Suprapubic skin (tissue), 4 donors: Measurements from ENCODE around the gene ARHGEF28. TPM values are rescaled to one million over a fixed set of nuclear protein-coding genes. Genes with fewer than 3 reads are reported as not detected.
A peak's percentile ranks its signal among the peaks of the same experiment; 100 is the strongest.

ENCODE experiments used
- DNase-seq, 2 donors: peaks; one replicate each; pipeline ENCODE4 v3.0.0-alpha.2; 2019; ENCODE audit warnings: low spot score in 2 of 2
- H3K27ac ChIP-seq: fragments of 200-600 bp; sonication (generic); one replicate; pipeline ENCODE4 v1.5.1; 2019
- H3K27me3 ChIP-seq: fragments of 200-600 bp; sonication (generic); one replicate; pipeline ENCODE4 v1.5.1; 2019
- H3K36me3 ChIP-seq: fragments of 200-600 bp; sonication (generic); one replicate; pipeline ENCODE4 v1.5.1; 2019
- H3K4me1 ChIP-seq: fragments of 200-600 bp; sonication (generic); one replicate; pipeline ENCODE4 v1.5.1; 2019
- H3K4me3 ChIP-seq: fragments of 200-600 bp; sonication (generic); one replicate; pipeline ENCODE4 v1.5.1; 2019; ENCODE audit warnings: mild to moderate bottlenecking
- H3K9me3 ChIP-seq: fragments of 200-600 bp; sonication (generic); one replicate; pipeline ENCODE4 v1.5.1; 2019
- EP300 ChIP-seq: sonication (generic); formaldehyde crosslinking; IDR thresholded peaks from one replicate; pipeline ENCODE4 v1.6.1; 2017; ENCODE audit warnings: antibody characterized with exemption
- POLR2A ChIP-seq, 2 donors: fragments of 450-650 bp; IDR thresholded peaks; one replicate each; pipeline ENCODE4 v1.6.1; 2017; ENCODE audit warnings: antibody characterized with exemption in 2 of 2, mild to moderate bottlenecking in 2 of 2, moderate library complexity in 2 of 2
- POLR2AphosphoS5 ChIP-seq, 3 donors: sonication (generic); formaldehyde crosslinking; IDR thresholded peaks; one replicate each; pipeline ENCODE4 v1.6.1; 2017; ENCODE audit warnings: antibody characterized with exemption in 3 of 3
- WGBS: methylation state at CpG from one replicate; pipeline ENCODE4 v1.1.5; 2018; 5-methylcytosine and 5-hydroxymethylcytosine counted together
- total RNA-seq, 4 donors: library from RNA; depleted of rRNA; stranded (reverse); fragments of >200 nt; gene quantifications; one replicate each; pipeline ENCODE4 v1.1.0, GENCODE V29; 2016
- TF ChIP-seq, protein P1 (sequence below), 2 donors: fragments of 200-600 bp in 1 of 2; fragments of 450-650 bp in 1 of 2; sonication (generic) in 1 of 2; IDR thresholded peaks; one replicate each; pipeline ENCODE4 v1.5.1; 2016 to 2019; ENCODE audit warnings: antibody characterized with exemption in 2 of 2, mild to moderate bottlenecking in 1 of 2, moderate library complexity in 1 of 2

ARHGEF28 gene
- total RNA-seq, 4 donors from 2014 or later, result 25.6 to 104 (median 39.1) TPM

DNA sequence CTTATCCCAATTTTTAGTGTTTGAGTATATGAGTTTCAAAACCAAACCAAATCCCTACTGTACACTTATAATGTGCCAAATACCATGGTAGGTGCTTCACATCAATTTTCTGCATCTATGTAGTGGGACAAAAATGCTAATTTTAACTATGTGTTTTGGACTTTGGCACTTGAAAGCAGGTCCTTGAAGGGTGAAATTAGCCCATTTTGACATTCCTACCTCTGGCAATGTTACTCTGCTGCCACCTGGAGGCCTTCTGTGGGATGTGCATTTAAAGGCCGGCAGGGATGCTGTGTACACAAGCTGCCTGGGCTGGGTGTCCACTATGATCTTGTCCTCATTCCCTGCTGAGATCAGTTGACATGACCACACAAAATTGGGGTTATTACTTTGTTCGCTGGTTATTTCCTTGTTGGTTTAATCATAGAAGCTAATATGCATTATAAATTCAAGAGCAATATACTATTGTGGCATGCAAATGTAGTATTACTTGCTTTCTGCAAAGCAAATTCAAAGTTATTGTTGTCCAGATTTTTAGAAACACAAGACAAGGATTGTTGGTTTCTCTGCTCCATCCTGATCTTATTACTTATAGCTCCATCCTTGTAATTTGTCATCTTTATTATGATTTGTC, 166.8 kb downstream of the ARHGEF28 start:
- Histone ChIP-seq H3K27ac (no peak overlapping the region), H3K27me3 (no peaks in the 10 kb centered on the region)

GRCh38 chr5:73793911-73794310, 167.9 kb downstream of the ARHGEF28 start:
- no peak for TF ChIP-seq POLR2A (IDR thresholded peaks at IDR 0.05)
- no peak for TF ChIP-seq POLR2AphosphoS5 (IDR thresholded peaks at IDR 0.05)
- TF ChIP-seq, protein P1, sequence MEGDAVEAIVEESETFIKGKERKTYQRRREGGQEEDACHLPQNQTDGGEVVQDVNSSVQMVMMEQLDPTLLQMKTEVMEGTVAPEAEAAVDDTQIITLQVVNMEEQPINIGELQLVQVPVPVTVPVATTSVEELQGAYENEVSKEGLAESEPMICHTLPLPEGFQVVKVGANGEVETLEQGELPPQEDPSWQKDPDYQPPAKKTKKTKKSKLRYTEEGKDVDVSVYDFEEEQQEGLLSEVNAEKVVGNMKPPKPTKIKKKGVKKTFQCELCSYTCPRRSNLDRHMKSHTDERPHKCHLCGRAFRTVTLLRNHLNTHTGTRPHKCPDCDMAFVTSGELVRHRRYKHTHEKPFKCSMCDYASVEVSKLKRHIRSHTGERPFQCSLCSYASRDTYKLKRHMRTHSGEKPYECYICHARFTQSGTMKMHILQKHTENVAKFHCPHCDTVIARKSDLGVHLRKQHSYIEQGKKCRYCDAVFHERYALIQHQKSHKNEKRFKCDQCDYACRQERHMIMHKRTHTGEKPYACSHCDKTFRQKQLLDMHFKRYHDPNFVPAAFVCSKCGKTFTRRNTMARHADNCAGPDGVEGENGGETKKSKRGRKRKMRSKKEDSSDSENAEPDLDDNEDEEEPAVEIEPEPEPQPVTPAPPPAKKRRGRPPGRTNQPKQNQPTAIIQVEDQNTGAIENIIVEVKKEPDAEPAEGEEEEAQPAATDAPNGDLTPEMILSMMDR (IDR thresholded peaks at IDR 0.05), result no peak
- no peak for TF ChIP-seq EP300
- Histone ChIP-seq H3K36me3 (no peaks in the 10 kb centered on the region), H3K27me3 (no peaks in the 10 kb centered on the region), H3K4me1 (peaks cover 11% of the 10 kb centered on the region), H3K9me3 (no peaks in the 10 kb centered on the region), H3K4me3 (no peak overlapping the region), H3K27ac (no peak overlapping the region)
- DNase-seq, result no peak
- 90% methylated on average over 5 of the region's 5 CpGs for WGBS

More for the DNA sequence above, 166.8 kb downstream of the ARHGEF28 start:
- no peak overlapping the region for H3K4me3 ChIP-seq
- peaks cover 11% of the 10 kb centered on the region for H3K4me1 ChIP-seq
- H3K36me3 ChIP-seq, result no peaks in the 10 kb centered on the region
- peak in 1 of 2 donors; percentile 77 for DNase-seq
- 0% methylated on average over 2 of the region's 2 CpGs for WGBS
- H3K9me3 ChIP-seq, result no peaks in the 10 kb centered on the region
- no peak for TF ChIP-seq POLR2AphosphoS5 (IDR thresholded peaks at IDR 0.05)
- TF ChIP-seq POLR2A (IDR thresholded peaks at IDR 0.05), result no peak
- TF ChIP-seq, protein P1 (IDR thresholded peaks at IDR 0.05), result peak; percentile 87 to 94
- no peak for TF ChIP-seq EP300

DNA sequence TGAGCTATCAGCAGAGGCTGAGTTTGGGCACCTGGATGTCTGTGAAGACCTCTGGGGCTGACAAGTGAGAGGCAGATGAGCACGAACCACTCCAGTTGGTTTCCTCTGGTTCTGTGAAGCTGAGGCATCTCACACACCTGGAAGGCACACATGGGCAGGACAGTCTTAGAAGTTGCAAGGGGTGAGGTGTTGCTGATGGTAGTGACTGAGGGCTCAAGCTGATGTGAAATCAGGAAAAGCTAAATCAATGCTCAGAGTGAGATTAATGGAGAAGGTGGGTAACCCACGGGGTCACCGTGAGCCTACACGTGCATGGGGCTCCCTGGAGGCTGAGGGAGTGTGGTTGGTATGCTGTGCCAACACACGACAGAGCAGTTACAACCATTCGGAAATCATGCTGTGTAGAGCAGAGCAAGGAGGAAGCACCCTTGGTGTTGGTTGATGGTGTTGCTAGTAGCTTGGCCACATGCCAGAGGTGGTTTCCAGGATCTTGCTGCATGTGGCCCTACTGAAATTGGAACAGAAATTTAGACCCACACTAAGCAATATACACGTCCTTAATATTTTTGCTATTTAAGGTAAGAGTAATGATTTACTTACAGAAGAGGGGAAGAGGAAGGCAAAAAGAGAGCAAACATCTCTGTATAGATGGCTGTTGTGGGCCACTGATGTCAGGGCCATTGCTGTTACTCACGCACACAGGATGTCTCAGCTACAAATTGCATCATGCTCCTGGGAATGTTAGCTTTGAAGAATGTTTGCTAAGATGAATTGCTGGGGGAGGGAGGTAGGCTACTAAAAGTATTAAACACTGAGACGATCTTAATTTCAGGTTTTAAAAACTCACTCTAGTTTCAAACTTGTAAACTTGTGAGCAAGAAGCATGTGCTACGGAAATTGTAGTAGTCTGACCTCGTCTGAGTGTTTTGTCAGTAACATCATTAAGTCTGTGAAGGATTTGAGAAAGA, 170.5 kb downstream of the ARHGEF28 start:
- no peak for TF ChIP-seq EP300
- no peak for DNase-seq
- no peaks in the 10 kb centered on the region for H3K9me3 ChIP-seq
- H3K27ac ChIP-seq, result no peak overlapping the region
- 47% methylated on average over 11 of the region's 11 CpGs for WGBS
- H3K27me3 ChIP-seq, result no peaks in the 10 kb centered on the region
- H3K4me3 ChIP-seq, result no peak overlapping the region
- no peaks in the 10 kb centered on the region for H3K36me3 ChIP-seq
- H3K4me1 ChIP-seq, result peaks cover 13% of the 10 kb centered on the region

DNA sequence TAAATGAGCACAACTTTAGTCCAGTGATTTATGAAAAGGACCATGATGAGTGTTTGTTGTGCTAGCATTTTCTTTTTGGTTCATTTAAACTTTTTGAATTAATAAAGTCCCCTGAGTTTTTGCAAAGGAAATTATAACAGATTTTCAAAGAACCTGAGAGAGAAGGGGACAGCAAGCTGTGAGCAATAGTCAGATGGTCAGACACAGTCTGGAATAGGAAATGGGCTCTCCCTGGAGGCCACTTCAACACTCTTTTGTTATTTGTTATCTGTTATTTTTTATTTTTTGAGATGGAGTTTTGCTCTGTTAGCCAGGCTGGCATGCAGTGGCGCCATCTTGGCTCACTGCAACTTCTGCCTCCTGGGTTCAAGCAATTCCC, 171.1 kb downstream of the ARHGEF28 start:
- H3K27ac ChIP-seq, result no peak overlapping the region
- DNase-seq, result no peak
- TF ChIP-seq POLR2A (IDR thresholded peaks at IDR 0.05) (no peak), POLR2AphosphoS5 (IDR thresholded peaks at IDR 0.05) (no peak)

DNA sequence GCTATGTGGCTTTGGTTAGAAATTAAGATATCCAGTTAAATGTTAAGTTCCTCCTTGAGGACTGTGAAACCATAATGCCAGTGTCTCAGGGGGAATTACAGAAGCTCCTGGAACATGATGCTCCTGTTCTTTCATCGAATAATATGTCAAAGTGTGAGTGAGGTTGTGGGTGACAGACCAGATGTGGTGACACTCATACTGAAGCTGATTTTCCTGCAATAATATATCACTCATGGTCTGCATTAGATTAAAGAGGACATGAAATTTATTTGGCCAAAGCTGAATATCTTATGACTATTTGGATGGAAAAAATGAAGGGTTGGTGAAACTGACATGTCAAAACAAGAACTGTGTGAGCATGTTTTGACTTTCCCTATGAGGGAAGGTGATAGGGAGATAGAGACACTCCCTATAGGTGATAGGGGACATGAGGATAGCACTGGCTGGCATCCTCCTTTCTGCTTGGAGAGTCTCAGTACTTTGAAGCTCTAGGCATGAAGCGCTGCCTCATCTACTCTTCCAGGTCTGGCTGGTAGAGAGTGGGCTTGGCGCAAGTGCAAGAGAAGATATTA, 173.5 kb downstream of the ARHGEF28 start:
- WGBS, result 60% methylated on average over 3 of the region's 3 CpGs
- DNase-seq, result no peak

More for the DNA sequence above, 171.1 kb downstream of the ARHGEF28 start:
- WGBS, result 92% methylated on average over 1 of the region's 1 CpG
- H3K9me3 ChIP-seq, result no peaks in the 10 kb centered on the region
- H3K4me1 ChIP-seq, result peaks cover 13% of the 10 kb centered on the region
- no peak overlapping the region for H3K4me3 ChIP-seq
- no peaks in the 10 kb centered on the region for H3K36me3 ChIP-seq
- H3K27me3 ChIP-seq, result no peaks in the 10 kb centered on the region

More for the DNA sequence above, 173.5 kb downstream of the ARHGEF28 start:
- H3K4me3 ChIP-seq, result no peak overlapping the region
- no peaks in the 10 kb centered on the region for H3K9me3 ChIP-seq
- no peaks in the 10 kb centered on the region for H3K36me3 ChIP-seq
- H3K27ac ChIP-seq, result no peak overlapping the region
- no peaks in the 10 kb centered on the region for H3K27me3 ChIP-seq
- TF ChIP-seq, protein P1 (IDR thresholded peaks at IDR 0.05), result no peak
- no peak for TF ChIP-seq POLR2A (IDR thresholded peaks at IDR 0.05)
- peaks cover 13% of the 10 kb centered on the region for H3K4me1 ChIP-seq
